ENCODE results near the gene ANO10. TPM values are rescaled to one million over a fixed set of nuclear protein-coding genes. Genes with fewer than 3 reads are reported as not detected.

The ANO10 gene
- total and polyA plus RNA-seq, 7 donors, result 10.3 to 18.8 (median 13.1) TPM

DNA sequence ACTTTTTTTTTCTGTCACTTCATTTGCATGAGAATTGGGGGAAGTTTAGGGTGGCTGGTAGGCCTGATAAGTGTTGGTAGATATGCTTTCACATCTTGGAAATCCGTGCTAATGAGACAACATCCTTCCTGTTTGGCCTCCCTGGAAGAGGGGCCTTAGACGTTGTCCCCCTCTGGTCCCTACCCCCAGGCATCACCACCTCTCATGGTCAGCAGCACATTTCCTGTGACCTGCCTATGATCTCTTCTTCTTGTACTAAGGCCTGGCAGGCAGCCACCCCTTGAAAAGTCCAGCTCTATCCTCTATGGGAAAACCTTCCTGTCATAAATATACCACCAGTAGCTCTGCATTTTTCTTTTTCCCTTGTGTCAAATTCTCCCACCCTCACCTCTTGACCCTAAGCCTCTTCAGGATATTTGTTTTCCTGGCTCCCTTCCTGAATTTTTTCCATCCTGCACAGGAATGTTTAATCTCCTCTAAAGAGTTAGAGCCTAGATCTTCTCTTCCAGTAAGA, 227.7 kb downstream of the ANO10 start:
- 43 to 44% (median 43%) methylated on average over 2 of the region's 2 CpGs for WGBS, 3 donors

DNA sequence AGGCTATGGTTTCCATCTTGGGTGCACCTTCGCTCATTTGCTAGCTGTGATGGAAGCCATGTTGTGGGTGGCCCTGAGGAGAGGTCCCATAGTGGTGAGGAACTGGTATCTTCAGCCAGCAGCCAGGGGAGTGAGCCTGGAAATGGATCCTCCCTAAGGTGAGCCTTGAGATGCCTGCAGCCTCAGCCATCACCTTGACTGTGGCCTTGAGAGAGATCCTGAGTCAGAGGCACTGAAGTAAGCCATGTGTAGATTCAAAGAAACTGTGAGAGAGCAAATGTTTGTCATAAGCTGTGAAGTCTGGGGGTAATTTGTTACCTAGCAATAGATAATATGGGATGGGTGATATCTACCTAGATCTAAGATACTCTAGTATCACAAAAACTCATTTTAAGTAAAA, 230.2 kb downstream of the ANO10 start:
- intact Hi-C loops (cut with DNase I), result no loop called here
- Histone ChIP-seq H3K4me3 (no peak overlapping the region), H3K27me3 (ENCODE audit: insufficient read depth in 3 of 3, low read length in 2 of 3) (no peaks in the 10 kb centered on the region), H3K4me1 (peaks cover 23% of the 10 kb centered on the region), H3K27ac (no peak overlapping the region), H3K36me3 (ENCODE audit: insufficient read depth in 1 of 2, low read depth in 1 of 2) (no peaks in the 10 kb centered on the region), H3K9me3 (no peaks in the 10 kb centered on the region)
- 56 to 100% (median 98%) methylated on average over 1 of the region's 1 CpG for WGBS, 3 donors
- TF ChIP-seq, protein P1, sequence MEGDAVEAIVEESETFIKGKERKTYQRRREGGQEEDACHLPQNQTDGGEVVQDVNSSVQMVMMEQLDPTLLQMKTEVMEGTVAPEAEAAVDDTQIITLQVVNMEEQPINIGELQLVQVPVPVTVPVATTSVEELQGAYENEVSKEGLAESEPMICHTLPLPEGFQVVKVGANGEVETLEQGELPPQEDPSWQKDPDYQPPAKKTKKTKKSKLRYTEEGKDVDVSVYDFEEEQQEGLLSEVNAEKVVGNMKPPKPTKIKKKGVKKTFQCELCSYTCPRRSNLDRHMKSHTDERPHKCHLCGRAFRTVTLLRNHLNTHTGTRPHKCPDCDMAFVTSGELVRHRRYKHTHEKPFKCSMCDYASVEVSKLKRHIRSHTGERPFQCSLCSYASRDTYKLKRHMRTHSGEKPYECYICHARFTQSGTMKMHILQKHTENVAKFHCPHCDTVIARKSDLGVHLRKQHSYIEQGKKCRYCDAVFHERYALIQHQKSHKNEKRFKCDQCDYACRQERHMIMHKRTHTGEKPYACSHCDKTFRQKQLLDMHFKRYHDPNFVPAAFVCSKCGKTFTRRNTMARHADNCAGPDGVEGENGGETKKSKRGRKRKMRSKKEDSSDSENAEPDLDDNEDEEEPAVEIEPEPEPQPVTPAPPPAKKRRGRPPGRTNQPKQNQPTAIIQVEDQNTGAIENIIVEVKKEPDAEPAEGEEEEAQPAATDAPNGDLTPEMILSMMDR (IDR thresholded peaks at IDR 0.05), result no peak
- DNase-seq (no peak), ATAC-seq (peak in 1 of 4 donors; percentile 12)

More for the DNA sequence above, 227.7 kb downstream of the ANO10 start:
- Histone ChIP-seq H3K27ac (peak overlapping the region; percentile 49), H3K36me3 (ENCODE audit: insufficient read depth in 1 of 2, low read depth in 1 of 2) (no peaks in the 10 kb centered on the region), H3K27me3 (ENCODE audit: insufficient read depth in 3 of 3, low read length in 2 of 3) (no peaks in the 10 kb centered on the region), H3K4me1 (peaks cover 15% of the 10 kb centered on the region), H3K4me3 (no peak overlapping the region), H3K9me3 (no peaks in the 10 kb centered on the region)
- DNase-seq (peak; percentile 62 to 74), ATAC-seq (peak; percentile 27 to 76 (median 63))
- intact Hi-C loops (cut with DNase I), result no loop called here
- TF ChIP-seq, protein P1 (IDR thresholded peaks at IDR 0.05), result no peak

DNA sequence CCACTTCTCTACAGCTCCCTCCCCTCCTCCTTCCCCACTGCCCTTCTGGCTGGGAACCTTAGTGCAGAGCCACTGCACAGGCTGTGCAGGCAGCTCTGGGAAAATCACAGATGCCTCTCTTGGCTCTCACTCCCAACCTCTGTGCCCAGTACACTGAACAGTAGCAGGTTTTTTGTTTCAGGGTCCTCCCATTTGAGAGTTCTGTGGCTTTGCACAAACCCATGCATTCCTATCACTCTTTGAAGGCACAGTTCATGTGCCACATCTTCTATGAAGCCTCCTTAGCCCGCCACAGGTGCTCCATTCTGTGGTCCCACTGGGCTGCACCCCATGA, 231.6 kb downstream of the ANO10 start:
- Histone ChIP-seq H3K36me3 (ENCODE audit: insufficient read depth in 1 of 2, low read depth in 1 of 2) (no peaks in the 10 kb centered on the region), H3K4me1 (peaks cover 23% of the 10 kb centered on the region), H3K4me3 (no peak overlapping the region), H3K27ac (peak overlapping the region; percentile 64), H3K9me3 (peaks cover under 1% of the 10 kb centered on the region), H3K27me3 (ENCODE audit: insufficient read depth in 3 of 3, low read length in 2 of 3) (no peaks in the 10 kb centered on the region)
- ATAC-seq (peak in 3 of 4 donors; percentile 12 to 54 (median 33)), DNase-seq (no peak)
- TF ChIP-seq, protein P1 (IDR thresholded peaks at IDR 0.05), result no peak
- WGBS, 3 donors, result 67 to 80% (median 67%) methylated on average over 1 of the region's 1 CpG
- intact Hi-C loops (cut with DNase I), result no loop called here

DNA sequence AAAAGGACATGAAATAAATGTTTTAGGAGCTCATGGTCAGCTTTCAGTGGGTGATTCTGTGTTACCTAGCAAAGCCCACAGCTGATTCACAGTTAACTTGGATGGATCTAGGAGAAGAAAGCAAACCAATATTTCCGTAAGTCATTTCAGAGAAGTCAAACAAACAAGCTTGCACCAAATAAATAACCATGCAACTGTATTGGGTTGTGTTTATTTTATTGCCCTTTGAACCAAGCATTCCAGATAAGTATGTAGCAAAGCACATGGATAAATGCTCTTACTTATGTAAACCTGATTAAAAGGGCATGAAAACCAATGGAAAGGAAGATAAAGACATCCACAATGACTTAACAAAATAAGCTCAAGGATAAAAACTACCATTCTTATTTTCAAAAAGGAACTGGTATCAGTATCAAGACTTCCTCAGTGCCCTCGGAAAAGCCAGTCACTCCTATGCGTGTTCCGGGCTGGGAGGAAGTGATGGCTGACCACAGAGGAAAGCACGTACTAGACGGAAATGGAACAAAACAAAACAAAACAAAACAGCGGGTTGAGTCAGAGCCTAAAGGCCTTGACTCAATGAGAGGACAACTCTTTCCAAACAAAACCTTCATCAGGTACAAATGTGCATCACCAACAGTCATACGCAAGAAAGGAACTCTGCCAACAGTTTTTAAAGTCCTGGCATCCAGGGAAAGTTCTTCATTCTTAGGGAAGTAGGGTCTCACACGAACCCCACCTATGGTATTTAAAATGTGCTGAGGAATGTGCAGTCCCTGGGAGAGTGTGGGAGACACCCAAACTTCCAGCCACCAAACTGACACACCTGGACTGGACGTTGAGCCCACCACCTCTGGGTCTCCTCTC, 232.2 kb downstream of the ANO10 start:
- peaks cover 23% of the 10 kb centered on the region for H3K4me1 ChIP-seq
- H3K27ac ChIP-seq, result peak overlapping the region; percentile 64
- intact Hi-C loops (cut with DNase I), result no loop called here
- H3K36me3 ChIP-seq (ENCODE audit: insufficient read depth in 1 of 2, low read depth in 1 of 2), result no peaks in the 10 kb centered on the region
- DNase-seq (no peak), ATAC-seq (peak in 3 of 4 donors; percentile 59 to 69 (median 64))
- TF ChIP-seq, protein P1 (IDR thresholded peaks at IDR 0.05), result no peak
- H3K9me3 ChIP-seq, result peaks cover 7% of the 10 kb centered on the region
- WGBS, 3 donors, result 57 to 73% (median 59%) methylated on average over 10 of the region's 10 CpGs
- no peaks in the 10 kb centered on the region for H3K27me3 ChIP-seq (ENCODE audit: insufficient read depth in 3 of 3, low read length in 2 of 3)
- no peak overlapping the region for H3K4me3 ChIP-seq
